ENCODE data around the gene PTGES3L.
"Not testable (repeated sequence)": the region's sequence is repeated elsewhere in the genome, so short reads cannot be mapped to it uniquely, and the experiment has no call there.

PTGES3L gene

DNA sequence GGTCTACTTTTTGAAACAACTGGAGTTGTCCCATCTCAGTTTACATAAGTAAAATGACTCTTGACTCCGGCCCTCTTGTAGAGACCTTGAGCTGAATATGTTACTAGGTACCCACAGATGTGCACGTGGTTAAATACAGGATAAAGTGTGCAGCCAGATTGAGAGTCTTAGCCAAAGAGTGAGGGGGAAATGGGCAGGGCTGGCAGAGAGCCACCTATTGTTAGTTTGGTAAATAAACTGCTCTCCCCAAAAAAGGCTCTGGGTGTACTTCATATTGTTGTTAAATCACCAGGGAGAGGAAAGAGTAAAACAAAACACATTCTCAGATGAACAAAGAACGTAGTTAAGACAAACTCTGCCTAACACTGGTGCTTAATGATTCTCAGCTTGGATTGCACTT, 59.0 kb downstream of the PTGES3L start:
- DNase-seq (ENCODE audit: low read depth in 2 of 2, low spot score in 1 of 2), result no peak

DNA sequence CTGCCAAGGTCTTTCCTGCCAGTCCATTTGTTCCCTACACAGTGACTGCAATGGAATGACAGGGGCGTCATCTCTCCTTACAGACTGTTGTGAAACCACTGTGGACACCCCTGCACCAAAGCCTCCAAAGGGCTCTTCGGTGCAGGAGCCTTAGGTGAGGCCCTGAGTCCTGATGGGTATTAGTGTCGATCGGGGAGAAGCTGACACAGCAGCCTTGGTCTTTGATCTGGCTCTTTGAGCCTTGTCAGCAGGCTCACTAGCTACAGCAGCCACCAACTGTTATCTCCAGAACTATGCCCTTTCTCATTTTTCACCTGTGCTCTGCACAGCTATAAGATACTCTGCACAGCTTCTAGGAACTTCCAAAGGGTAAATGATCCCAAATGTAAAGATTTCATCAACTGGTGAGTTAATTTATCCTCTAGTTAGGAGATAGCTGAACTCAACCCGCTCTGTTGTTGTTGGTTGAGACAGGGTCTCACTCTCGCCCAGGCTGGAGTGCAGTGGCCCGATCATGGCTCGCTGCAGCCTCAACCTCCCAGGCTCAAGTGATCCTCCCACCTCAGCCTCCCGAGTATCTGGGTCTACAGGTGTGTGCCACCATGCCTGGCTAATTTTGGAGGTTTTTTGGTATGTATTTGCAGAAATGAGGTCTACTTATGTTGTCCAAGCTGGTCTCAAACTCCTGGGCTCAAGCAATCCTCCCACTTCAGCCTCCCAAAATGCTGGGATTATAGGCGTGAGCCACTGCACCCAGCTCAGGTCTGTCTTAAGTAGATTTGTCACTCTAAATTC, 59.6 kb downstream of the PTGES3L start:
- no peak for DNase-seq (ENCODE audit: low read depth in 2 of 2, low spot score in 1 of 2)

DNA sequence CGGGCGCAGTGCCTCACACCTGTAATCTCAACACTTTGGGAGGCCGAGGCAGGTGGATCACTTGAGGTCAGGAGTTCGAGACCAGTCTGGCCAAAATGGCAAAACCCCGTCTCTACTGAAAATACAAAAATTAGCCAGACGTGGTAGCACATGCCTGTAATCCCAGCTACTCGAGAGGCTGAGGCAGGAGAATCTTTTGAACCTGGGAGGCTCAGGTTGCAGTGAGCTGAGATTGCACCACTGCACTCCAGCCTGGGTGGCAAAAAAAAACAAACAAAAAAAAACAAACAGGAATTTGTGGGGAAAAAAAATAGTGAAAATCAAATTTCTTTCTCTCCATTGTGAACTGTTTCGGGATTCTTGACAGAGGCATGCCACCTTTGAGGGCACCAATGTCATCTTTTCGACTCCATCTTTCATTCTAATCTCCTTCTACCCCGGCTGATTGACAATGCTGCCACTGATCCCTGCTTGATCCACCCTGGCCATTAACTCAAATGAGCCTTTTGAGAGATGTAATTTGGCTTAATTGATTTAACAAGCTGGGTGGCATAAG, 60.3 kb downstream of the PTGES3L start:
- not testable (repeated sequence) for DNase-seq (ENCODE audit: low read depth in 2 of 2, low spot score in 1 of 2)

DNA sequence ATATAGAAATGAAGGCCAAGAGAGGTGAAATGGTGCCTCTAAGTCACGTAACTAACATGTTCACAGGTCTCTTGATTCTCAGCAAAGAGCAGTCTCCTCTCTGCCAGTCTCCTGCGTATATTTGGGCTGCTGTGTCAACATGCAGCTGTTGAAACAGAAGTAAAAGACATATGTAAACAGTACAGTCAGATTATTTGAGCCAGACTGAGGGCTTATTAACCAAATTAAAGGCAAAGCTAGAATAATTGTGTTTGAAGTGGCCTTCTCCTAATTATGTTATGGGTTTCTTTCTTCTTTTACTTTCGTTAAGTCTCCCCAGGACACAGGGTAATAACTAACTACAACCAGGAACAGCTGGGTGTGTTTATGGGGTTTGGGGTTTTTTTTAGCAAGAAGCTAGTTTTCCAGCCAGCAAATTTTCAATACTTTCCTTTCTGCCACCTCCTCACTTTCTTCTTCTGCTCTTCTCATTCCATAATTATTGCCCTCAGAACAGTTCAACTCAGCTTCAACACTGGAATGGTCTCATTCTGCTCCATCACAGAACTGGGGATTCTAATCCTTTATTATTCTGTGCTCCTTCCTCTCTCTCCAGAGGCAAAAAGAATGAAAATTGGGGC, 60.9 kb downstream of the PTGES3L start:
- no peak for DNase-seq (ENCODE audit: low read depth in 2 of 2, low spot score in 1 of 2)

Data from stimulated activated CD8-positive, alpha-beta memory T cell treated with anti-CD3 and anti-CD28 coated beads, Interleukin-4, amount 100 ng/mL, for 1 hour (primary cell).